ENCODE results near the gene RBMS1.

DNA sequence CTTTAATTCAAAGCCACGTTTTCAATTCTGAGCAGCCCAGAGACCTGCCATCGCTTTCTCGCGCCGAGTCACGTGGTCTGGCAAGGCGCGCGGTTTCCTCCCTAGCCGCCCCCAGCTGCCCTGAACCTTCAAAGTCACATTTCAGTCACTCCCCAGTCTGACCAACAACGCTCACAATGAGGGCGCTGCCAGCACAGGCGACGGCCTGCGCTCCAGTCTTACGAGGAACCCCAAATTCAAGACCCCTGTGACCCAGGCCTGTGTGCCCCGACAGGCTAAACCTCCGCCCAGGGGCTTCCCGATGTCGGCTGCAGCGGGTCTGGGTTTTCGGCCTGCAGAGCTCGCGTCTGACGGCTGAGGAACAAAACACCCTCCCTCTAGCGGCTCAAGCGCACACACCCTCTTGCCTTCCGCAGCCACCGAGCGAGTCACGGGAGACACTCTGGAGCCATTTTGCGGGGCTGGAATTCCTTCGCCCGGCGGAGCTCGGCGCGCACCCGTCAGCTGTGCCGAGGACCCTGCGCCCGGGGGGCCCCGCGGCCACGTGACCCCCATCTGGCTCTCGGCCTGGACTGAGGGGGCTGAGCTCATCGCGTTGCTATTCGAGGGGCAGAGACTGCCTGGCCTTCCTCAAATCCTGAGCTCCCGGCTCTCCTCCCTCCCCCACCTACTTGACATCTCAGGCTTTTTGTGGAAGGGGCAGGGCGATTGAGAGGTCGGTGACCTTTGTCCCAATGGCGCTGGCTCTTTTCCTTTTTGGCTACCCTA lies 223.6 kb downstream of the RBMS1 start:
- TF ChIP-seq, protein P1, sequence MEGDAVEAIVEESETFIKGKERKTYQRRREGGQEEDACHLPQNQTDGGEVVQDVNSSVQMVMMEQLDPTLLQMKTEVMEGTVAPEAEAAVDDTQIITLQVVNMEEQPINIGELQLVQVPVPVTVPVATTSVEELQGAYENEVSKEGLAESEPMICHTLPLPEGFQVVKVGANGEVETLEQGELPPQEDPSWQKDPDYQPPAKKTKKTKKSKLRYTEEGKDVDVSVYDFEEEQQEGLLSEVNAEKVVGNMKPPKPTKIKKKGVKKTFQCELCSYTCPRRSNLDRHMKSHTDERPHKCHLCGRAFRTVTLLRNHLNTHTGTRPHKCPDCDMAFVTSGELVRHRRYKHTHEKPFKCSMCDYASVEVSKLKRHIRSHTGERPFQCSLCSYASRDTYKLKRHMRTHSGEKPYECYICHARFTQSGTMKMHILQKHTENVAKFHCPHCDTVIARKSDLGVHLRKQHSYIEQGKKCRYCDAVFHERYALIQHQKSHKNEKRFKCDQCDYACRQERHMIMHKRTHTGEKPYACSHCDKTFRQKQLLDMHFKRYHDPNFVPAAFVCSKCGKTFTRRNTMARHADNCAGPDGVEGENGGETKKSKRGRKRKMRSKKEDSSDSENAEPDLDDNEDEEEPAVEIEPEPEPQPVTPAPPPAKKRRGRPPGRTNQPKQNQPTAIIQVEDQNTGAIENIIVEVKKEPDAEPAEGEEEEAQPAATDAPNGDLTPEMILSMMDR (conservative IDR thresholded peaks at IDR 0.05 in 1 of 2, IDR thresholded peaks at IDR 0.05 in 1 of 2; ENCODE audit: extremely low read depth in 1 of 2, insufficient read depth in 1 of 2, low read depth in 1 of 2, low read length in 2 of 2): peak; percentile 29 to 65
- TF ChIP-seq EZH2 (IDR thresholded peaks at IDR 0.05; ENCODE audit: borderline replicate concordance, low read length): no peak
